DND-41 (cell line): ENCODE results near the gene CT83.

Source experiments
- CTCF ChIP-seq: IDR thresholded peaks from 2 replicates; pipeline ENCODE4 v1.5.1; 2012; ENCODE audit warnings: borderline replicate concordance, low read length, moderate library complexity, mild to moderate bottlenecking; ENCODE audit not compliant: poor library complexity, severe bottlenecking; ENCODE audit errors: extremely low read depth
- EZH2 ChIP-seq: IDR thresholded peaks from 3 replicates; pipeline ENCODE4 v1.6.1; 2012; ENCODE audit warnings: borderline replicate concordance, low read depth, mild to moderate bottlenecking, moderate library complexity, low read length, inconsistent platforms; ENCODE audit not compliant: severe bottlenecking

- TF ChIP-seq CTCF (no peak), EZH2 (no peak)
Observed at GRCh38 chrX:116493271-116493670, 30.5 kb upstream of the CT83 start.
